ENCODE measurements around the gene CPNE4.

The CPNE4 gene

GRCh38 chr3:132034486-132035464 is at the start of gene CPNE4:
Gene CPNE4, minus strand, starts transcription at chr3:132035014.
- no peak within 1 kb of the TSS for H2AFZ ChIP-seq (ENCODE audit: low read length)
- no peaks in the 10 kb centered on the region for H3K79me2 ChIP-seq (ENCODE audit: insufficient read depth, low read length)
- TF ChIP-seq EZH2 (IDR thresholded peaks at IDR 0.05; ENCODE audit: borderline replicate concordance, low read length) (no peak), CTCF (IDR thresholded peaks at IDR 0.05; ENCODE audit: low read length) (peak; percentile 78)
- H3F3A ChIP-seq (ENCODE audit: insufficient read depth, low read length): no peaks in the 10 kb centered on the region
- no peaks in the 10 kb centered on the region for H4K20me1 ChIP-seq (ENCODE audit: insufficient read depth, low read length)
- no peaks in the 10 kb centered on the region for H3K9me3 ChIP-seq (ENCODE audit: low read length)
- H3K27ac ChIP-seq (ENCODE audit: low read depth, low read length, poor library complexity, severe bottlenecking): no peak within 1 kb of the TSS
- no peak within 1 kb of the TSS for H3K9ac ChIP-seq (ENCODE audit: low read length)
- H3K9me2 ChIP-seq (ENCODE audit: low read depth, low read length): no peaks in the 10 kb centered on the region
- no peak within 1 kb of the TSS for H3K4me2 ChIP-seq (ENCODE audit: low read length)
- no peaks in the 10 kb centered on the region for H3K4me1 ChIP-seq (ENCODE audit: insufficient read depth, low read length, severe bottlenecking)
- H3K36me3 ChIP-seq (ENCODE audit: insufficient read depth, low read length): no peaks in the 10 kb centered on the region
- H3K27me3 ChIP-seq (ENCODE audit: insufficient read depth, low read length): no peaks in the 10 kb centered on the region
- no peak within 1 kb of the TSS for H3K4me3 ChIP-seq (ENCODE audit: low read depth, low read length, poor library complexity, severe bottlenecking)

DNA sequence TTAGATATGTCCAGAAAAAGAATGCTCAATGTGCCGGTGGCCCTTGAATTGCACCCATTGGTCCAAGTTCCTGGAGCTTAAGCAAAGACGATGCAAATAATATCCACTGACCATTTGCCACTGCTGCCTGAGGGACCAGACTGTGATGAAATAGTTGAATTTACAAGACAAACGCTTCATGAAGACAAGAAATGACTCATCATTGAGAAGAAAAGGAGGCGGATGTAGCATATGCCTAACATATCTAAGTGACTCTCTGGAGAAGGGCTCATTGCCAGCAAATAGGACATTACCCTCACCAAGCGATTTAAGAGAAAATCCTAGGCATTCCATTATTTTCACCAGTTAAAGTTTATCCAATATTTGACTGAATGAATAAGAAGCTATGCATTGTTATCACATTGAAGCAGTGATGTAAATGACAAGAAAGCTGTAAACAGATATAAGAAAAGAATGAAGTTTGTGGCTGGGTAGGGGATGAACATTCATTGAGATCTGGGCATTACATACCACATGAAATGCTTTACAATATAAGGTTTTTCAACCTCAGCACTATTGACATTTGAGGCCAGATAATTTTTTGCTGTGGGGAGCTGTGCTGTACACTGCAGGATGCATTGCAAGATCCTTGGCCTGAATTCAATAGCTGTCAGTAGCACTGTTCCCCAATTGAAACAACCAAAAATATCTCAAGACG is 48.9 kb upstream of the CPNE4 start:
- Histone ChIP-seq H3K4me1 (ENCODE audit: insufficient read depth, low read length, severe bottlenecking) (no peaks in the 10 kb centered on the region), H4K20me1 (ENCODE audit: insufficient read depth, low read length) (no peaks in the 10 kb centered on the region), H3K4me3 (ENCODE audit: low read depth, low read length, poor library complexity, severe bottlenecking) (no peak overlapping the region), H3K9me2 (ENCODE audit: low read depth, low read length) (no peaks in the 10 kb centered on the region), H3F3A (ENCODE audit: insufficient read depth, low read length) (no peaks in the 10 kb centered on the region), H3K27me3 (ENCODE audit: insufficient read depth, low read length) (no peaks in the 10 kb centered on the region), H3K9me3 (ENCODE audit: low read length) (no peaks in the 10 kb centered on the region), H3K27ac (ENCODE audit: low read depth, low read length, poor library complexity, severe bottlenecking) (no peak overlapping the region), H3K79me2 (ENCODE audit: insufficient read depth, low read length) (no peaks in the 10 kb centered on the region), H3K9ac (ENCODE audit: low read length) (no peak overlapping the region), H3K36me3 (ENCODE audit: insufficient read depth, low read length) (no peaks in the 10 kb centered on the region), H2AFZ (ENCODE audit: low read length) (no peak overlapping the region), H3K4me2 (ENCODE audit: low read length) (no peak overlapping the region)
- TF ChIP-seq EZH2 (IDR thresholded peaks at IDR 0.05; ENCODE audit: borderline replicate concordance, low read length): no peak
- TF ChIP-seq CTCF (IDR thresholded peaks at IDR 0.05; ENCODE audit: low read length): no peak

DNA sequence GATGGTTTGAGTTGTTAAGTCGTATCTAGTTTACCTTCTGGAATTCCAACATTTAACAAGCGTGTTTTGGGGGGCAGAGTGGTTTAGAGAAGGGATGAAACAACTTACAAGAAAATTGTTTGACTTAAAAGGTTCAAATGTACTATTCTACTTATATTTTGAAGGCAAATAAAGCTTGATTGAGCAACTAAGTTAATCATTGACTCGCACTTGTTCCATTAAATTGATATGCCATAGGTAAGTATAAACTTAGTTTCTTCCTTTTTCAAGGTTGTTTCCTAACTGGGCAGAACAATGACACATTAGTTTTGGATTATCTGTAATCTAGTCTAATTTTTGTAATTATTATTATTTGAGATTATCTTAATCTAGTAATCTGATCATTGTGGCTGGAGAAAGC is 48.3 kb upstream of the CPNE4 start:
- no peaks in the 10 kb centered on the region for H3K9me2 ChIP-seq (ENCODE audit: low read depth, low read length)
- H3K27me3 ChIP-seq (ENCODE audit: insufficient read depth, low read length): no peaks in the 10 kb centered on the region
- TF ChIP-seq CTCF (IDR thresholded peaks at IDR 0.05; ENCODE audit: low read length) (no peak), EZH2 (IDR thresholded peaks at IDR 0.05; ENCODE audit: borderline replicate concordance, low read length) (no peak)
- no peaks in the 10 kb centered on the region for H3K36me3 ChIP-seq (ENCODE audit: insufficient read depth, low read length)
- no peak overlapping the region for H2AFZ ChIP-seq (ENCODE audit: low read length)
- H3K4me2 ChIP-seq (ENCODE audit: low read length): no peak overlapping the region
- no peak overlapping the region for H3K27ac ChIP-seq (ENCODE audit: low read depth, low read length, poor library complexity, severe bottlenecking)
- H3K9ac ChIP-seq (ENCODE audit: low read length): no peak overlapping the region
- no peaks in the 10 kb centered on the region for H4K20me1 ChIP-seq (ENCODE audit: insufficient read depth, low read length)
- no peaks in the 10 kb centered on the region for H3K9me3 ChIP-seq (ENCODE audit: low read length)
- no peak overlapping the region for H3K4me3 ChIP-seq (ENCODE audit: low read depth, low read length, poor library complexity, severe bottlenecking)
- no peaks in the 10 kb centered on the region for H3K4me1 ChIP-seq (ENCODE audit: insufficient read depth, low read length, severe bottlenecking)
- H3F3A ChIP-seq (ENCODE audit: insufficient read depth, low read length): no peaks in the 10 kb centered on the region
- no peaks in the 10 kb centered on the region for H3K79me2 ChIP-seq (ENCODE audit: insufficient read depth, low read length)

Measured in OCI-LY1 (cell line).